A549 (cell line): ENCODE data around the gene RBBP9.
"Not testable (repeated sequence)": the region's sequence is repeated elsewhere in the genome, so short reads cannot be mapped to it uniquely, and the experiment has no call there.

Source experiments
- CHD2 ChIP-seq: fragments of 150-350 bp; IDR thresholded peaks from 2 replicates; pipeline ENCODE4 v1.6.1; 2014; ENCODE audit warnings: low read length; ENCODE audit not compliant: partially characterized antibody
- CTCF ChIP-seq: fragments of >200 bp; sonication (Bioruptor Twin); formaldehyde crosslinking; IDR thresholded peaks from 3 replicates; pipeline ENCODE4 v1.5.1; 2016
- EHMT2 ChIP-seq: fragments of 200-600 bp; sonication (generic); IDR thresholded peaks from 2 replicates; pipeline ENCODE4 v1.6.1; 2016; ENCODE audit warnings: antibody characterized with exemption, low read depth, mild to moderate bottlenecking, moderate library complexity
- EP300 ChIP-seq, 2 experiments: fragments of >200 bp; sonication (Bioruptor Twin); formaldehyde crosslinking; IDR thresholded peaks; 2 replicates in 1 of 2; 3 replicates in 1 of 2; pipeline ENCODE4 v1.6.1; 2016 to 2017
- HES2 ChIP-seq: fragments of >200 bp; sonication (Bioruptor Twin); formaldehyde crosslinking; IDR thresholded peaks from 2 replicates; pipeline ENCODE4 v1.6.1; 2016
- POLR2A ChIP-seq: IDR thresholded peaks from 2 replicates; pipeline ENCODE4 v1.6.1; 2012; ENCODE audit warnings: mild to moderate bottlenecking, low read length
- RAD21 ChIP-seq, 2 experiments: fragments of >200 bp in 1 of 2; sonication (Bioruptor Twin) in 1 of 2; formaldehyde crosslinking in 1 of 2; IDR thresholded peaks in 1 of 2; conservative IDR thresholded peaks in 1 of 2; 2 replicates in 1 of 2; 3 replicates in 1 of 2; pipeline ENCODE4 v1.6.1; 2012 to 2018; ENCODE audit warnings: inconsistent platforms in 1 of 2
- RCOR1 ChIP-seq: fragments of 150-350 bp; IDR thresholded peaks from 2 replicates; pipeline ENCODE4 v1.6.1; 2014; ENCODE audit warnings: antibody characterized with exemption, low read length, low read depth
- REST ChIP-seq: fragments of 200-600 bp; sonication (generic); IDR thresholded peaks from 2 replicates; pipeline ENCODE4 v1.6.1; 2016; ENCODE audit warnings: antibody characterized with exemption, mild to moderate bottlenecking, moderate library complexity
- RNF2 ChIP-seq: fragments of 200-600 bp; sonication (generic); IDR thresholded peaks from 2 replicates; pipeline ENCODE4 v1.6.1; 2016; ENCODE audit warnings: low read depth, mild to moderate bottlenecking, antibody characterized with exemption, moderate library complexity, borderline replicate concordance
- SMC3 ChIP-seq: fragments of >200 bp; sonication (Bioruptor Twin); formaldehyde crosslinking; IDR thresholded peaks from 3 replicates; pipeline ENCODE4 v1.6.1; 2018; ENCODE audit warnings: inconsistent platforms
- ZNF302 ChIP-seq: fragments of 250-450 bp; sonication (Bioruptor Pico); IDR thresholded peaks from 2 replicates; pipeline ENCODE4 v1.9.0; 2021; ENCODE audit warnings: inconsistent platforms, mild to moderate bottlenecking, moderate library complexity
- TF ChIP-seq, protein P1 (sequence below): fragments of 450-650 bp; IDR thresholded peaks from 2 replicates; pipeline ENCODE4 v1.6.1; 2014; ENCODE audit warnings: antibody characterized with exemption
- TF ChIP-seq, protein P2 (sequence below): fragments of 150-350 bp; IDR thresholded peaks from 2 replicates; pipeline ENCODE4 v1.6.1; 2014; ENCODE audit warnings: low read depth, mild to moderate bottlenecking, low read length

DNA sequence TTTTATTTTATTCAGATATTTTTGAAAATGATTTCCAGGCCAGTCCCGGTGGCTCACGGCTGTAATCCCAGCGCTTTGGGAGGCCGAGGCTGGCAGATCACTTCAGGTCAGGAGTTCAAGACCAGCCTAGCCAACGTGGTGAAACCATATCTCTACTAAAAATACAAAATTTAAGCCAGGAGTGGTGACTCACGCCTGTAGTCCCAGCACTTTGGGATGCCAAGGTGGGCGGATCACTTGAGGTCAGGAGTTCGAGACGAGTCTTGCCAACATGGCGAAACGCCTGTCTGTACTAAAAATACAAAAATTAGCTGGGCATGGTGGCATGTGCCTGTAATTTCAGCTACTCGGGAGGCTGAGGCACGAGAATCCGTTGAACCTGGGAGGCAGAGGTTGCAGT is 29.7 kb upstream of the RBBP9 start:
- not testable (repeated sequence) for TF ChIP-seq REST; EP300 (IDR thresholded peaks at IDR 0.05); CTCF; SMC3; POLR2A; RNF2; RAD21 (conservative IDR thresholded peaks at IDR 0.05 in 1 of 2, IDR thresholded peaks at IDR 0.05 in 1 of 2); RCOR1; HES2; CHD2; ZNF302 (CRISPR knock-in tag); EHMT2
- TF ChIP-seq, protein P1, sequence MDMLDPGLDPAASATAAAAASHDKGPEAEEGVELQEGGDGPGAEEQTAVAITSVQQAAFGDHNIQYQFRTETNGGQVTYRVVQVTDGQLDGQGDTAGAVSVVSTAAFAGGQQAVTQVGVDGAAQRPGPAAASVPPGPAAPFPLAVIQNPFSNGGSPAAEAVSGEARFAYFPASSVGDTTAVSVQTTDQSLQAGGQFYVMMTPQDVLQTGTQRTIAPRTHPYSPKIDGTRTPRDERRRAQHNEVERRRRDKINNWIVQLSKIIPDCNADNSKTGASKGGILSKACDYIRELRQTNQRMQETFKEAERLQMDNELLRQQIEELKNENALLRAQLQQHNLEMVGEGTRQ = not testable (repeated sequence)
- TF ChIP-seq, protein P2, sequence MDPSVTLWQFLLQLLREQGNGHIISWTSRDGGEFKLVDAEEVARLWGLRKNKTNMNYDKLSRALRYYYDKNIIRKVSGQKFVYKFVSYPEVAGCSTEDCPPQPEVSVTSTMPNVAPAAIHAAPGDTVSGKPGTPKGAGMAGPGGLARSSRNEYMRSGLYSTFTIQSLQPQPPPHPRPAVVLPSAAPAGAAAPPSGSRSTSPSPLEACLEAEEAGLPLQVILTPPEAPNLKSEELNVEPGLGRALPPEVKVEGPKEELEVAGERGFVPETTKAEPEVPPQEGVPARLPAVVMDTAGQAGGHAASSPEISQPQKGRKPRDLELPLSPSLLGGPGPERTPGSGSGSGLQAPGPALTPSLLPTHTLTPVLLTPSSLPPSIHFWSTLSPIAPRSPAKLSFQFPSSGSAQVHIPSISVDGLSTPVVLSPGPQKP = not testable (repeated sequence)
